ENCODE data around the gene CRAT. TPM values are rescaled to one million over a fixed set of nuclear protein-coding genes. Genes with fewer than 3 reads are reported as not detected.

CRAT gene
- total and polyA plus RNA-seq, 2 of the 4 experiments (the other 2 are of a cell fraction), result 18.8 to 41.6 TPM

DNA sequence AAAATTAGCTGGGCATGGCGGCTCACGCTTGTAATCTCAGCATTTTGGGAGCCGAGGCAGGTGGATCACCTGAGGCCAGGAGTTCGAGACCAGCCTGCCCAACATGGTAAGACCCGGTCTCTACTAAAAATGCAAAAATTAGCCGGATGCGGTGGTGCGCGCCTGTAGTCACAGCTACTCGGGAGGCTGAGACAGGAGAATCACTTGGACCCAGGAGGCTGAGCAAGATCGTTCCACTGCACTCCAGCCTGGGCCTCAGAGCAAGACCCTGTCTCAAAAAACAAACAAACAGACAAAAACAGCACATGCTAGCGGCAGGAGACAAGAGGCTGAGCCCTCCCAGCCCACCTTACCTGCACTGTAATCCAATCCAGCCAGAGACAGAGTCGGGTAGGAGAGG, 30.8 kb downstream of the CRAT start:
- dilution Hi-C loops (cut with HindIII; ENCODE audit: low sequenced_read_pairs, unreplicated experiment), result no loop called here
- Histone ChIP-seq H3K27me3 (ENCODE audit: control insufficient read depth, insufficient read depth, low read length) (no peaks in the 10 kb centered on the region), H2BK5ac (ENCODE audit: low read depth, low read length, poor library complexity, severe bottlenecking) (no peak overlapping the region), H3K4me2 (ENCODE audit: low read depth, low read length) (peak overlapping the region; percentile 85), H2AFZ (replicated peaks; ENCODE audit: low read length, poor library complexity) (peak overlapping the region; percentile 71), H3K9ac (ENCODE audit: low read depth, low read length) (no peak overlapping the region), H3K9me3 (ENCODE audit: control insufficient read depth, insufficient read depth, low read length) (no peaks in the 10 kb centered on the region), H3K4ac (ENCODE audit: low read depth, low read length) (no peak overlapping the region), H4K5ac (ENCODE audit: low read depth, low read length) (no peak overlapping the region), H3K4me3 (ENCODE audit: insufficient read depth, low read depth, low read length) (no peak overlapping the region), H3K18ac (ENCODE audit: low read depth, low read length) (no peak overlapping the region), H2BK20ac (ENCODE audit: low read depth, low read length) (no peak overlapping the region), H4K20me1 (ENCODE audit: insufficient read depth, low read length) (no peaks in the 10 kb centered on the region), H4K91ac (ENCODE audit: insufficient read depth, low read depth, low read length) (no peak overlapping the region), H3K23ac (ENCODE audit: low read depth, low read length) (no peak overlapping the region), H3K9me1 (ENCODE audit: insufficient read depth, low read length) (peaks cover 6% of the 10 kb centered on the region; the same call in 1 of the 2 replicates), H2BK120ac (ENCODE audit: low read depth, low read length) (no peak overlapping the region), H2AK9ac (replicated peaks; ENCODE audit: low read depth, low read length, poor library complexity) (peak overlapping the region; percentile 50), H3K56ac (ENCODE audit: extremely low read depth, insufficient read depth, low read length) (no peak overlapping the region), H2BK15ac (ENCODE audit: low read depth, low read length) (no peak overlapping the region), H3K14ac (replicated peaks; ENCODE audit: low read depth, low read length) (no peak overlapping the region), H3K27ac (ENCODE audit: insufficient read depth, low read length) (no peak overlapping the region), H2AK5ac (ENCODE audit: low read depth, low read length) (no peak overlapping the region), H3K4me1 (ENCODE audit: control insufficient read depth, insufficient read depth, low read length) (peaks cover 7% of the 10 kb centered on the region; the same call in 1 of the 2 replicates), H4K8ac (ENCODE audit: low read depth in 2 of 2, low read length in 2 of 2) (no peak overlapping the region; a peak in 2 of 4 replicates), H3K36me3 (ENCODE audit: control insufficient read depth, insufficient read depth, low read length) (no peaks in the 10 kb centered on the region), H3K79me1 (ENCODE audit: low read depth in 1 of 2, low read length in 2 of 2) (peaks cover 27 to 41% of the 10 kb centered on the region in 2 experiments)
- in situ Hi-C loops (cut with MboI; ENCODE audit: low sequenced_read_pairs), result no loop called here
- ChIA-PET POLR2A (ENCODE audit: unreplicated experiment) (no interaction called here), CTCF (no interaction called here)
- 88% methylated on average over 8 of the region's 13 CpGs; no CpG with 5 or more reads in 1 of the 2 experiments for WGBS, 2 experiments (ENCODE audit: extremely low coverage in 2 of 2, insufficient read length in 1 of 2)
- TF ChIP-seq ELK1 (IDR thresholded peaks at IDR 0.05; ENCODE audit: borderline replicate concordance, low read depth, low read length), result no peak
- no TSS peak for BruUV-seq (replicated peaks)
- ATAC-seq (ENCODE audit: low read depth), result no peak
- intact Hi-C loops (cut with micrococcal nuclease), result no loop called here
- no peak for DNase-seq

Data from IMR-90 (cell line).